ENCODE data around the gene GFRA1.

DNA sequence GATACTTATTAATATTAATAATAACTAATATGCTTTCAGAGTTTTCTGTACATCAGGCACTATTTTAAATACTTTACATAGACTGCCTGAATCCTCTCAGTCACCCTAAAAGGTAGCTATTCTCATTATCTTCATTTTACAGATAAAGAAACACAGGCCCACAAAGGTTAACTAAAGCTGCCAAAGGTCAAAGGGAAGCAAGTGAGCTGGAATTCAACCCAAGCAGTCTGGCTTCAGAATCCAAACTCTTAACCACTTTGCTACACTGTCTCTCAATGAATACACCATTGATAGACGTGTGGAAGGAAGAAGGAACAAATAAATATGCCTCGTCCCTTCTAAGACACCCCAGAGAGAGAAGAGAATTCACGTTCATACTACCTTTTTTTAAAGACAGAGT lies 52.0 kb downstream of the GFRA1 start:
- TF ChIP-seq, protein P1, sequence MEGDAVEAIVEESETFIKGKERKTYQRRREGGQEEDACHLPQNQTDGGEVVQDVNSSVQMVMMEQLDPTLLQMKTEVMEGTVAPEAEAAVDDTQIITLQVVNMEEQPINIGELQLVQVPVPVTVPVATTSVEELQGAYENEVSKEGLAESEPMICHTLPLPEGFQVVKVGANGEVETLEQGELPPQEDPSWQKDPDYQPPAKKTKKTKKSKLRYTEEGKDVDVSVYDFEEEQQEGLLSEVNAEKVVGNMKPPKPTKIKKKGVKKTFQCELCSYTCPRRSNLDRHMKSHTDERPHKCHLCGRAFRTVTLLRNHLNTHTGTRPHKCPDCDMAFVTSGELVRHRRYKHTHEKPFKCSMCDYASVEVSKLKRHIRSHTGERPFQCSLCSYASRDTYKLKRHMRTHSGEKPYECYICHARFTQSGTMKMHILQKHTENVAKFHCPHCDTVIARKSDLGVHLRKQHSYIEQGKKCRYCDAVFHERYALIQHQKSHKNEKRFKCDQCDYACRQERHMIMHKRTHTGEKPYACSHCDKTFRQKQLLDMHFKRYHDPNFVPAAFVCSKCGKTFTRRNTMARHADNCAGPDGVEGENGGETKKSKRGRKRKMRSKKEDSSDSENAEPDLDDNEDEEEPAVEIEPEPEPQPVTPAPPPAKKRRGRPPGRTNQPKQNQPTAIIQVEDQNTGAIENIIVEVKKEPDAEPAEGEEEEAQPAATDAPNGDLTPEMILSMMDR (IDR thresholded peaks at IDR 0.05; ENCODE audit: low read depth, low read length): no peak
- TF ChIP-seq, protein P2, sequence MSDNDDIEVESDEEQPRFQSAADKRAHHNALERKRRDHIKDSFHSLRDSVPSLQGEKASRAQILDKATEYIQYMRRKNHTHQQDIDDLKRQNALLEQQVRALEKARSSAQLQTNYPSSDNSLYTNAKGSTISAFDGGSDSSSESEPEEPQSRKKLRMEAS (IDR thresholded peaks at IDR 0.05; ENCODE audit: low read depth, low read length): no peak
- no peak for TF ChIP-seq MYC (IDR thresholded peaks at IDR 0.05; ENCODE audit: low read depth, low read length)
- no peak for TF ChIP-seq POLR2A (IDR thresholded peaks at IDR 0.05; ENCODE audit: extremely low read depth, insufficient read length)

Data from NB4 (cell line).